Esophagus squamous epithelium (tissue), 5 donors: Measurements from ENCODE around the gene NPEPPS. TPM values are rescaled to one million over a fixed set of nuclear protein-coding genes. Genes with fewer than 3 reads are reported as not detected.

Experiments
- DNase-seq: peaks from one replicate; lab custom pipeline; 2025; lab: John Stamatoyannopoulos, UW
- H3K27ac ChIP-seq, 4 donors: fragments of 200-600 bp; sonication (generic); one replicate each; pipeline ENCODE4 v1.5.1; 2016 to 2019; ENCODE audit warnings: mild to moderate bottlenecking in 1 of 4
- H3K27me3 ChIP-seq, 4 donors: fragments of 200-600 bp; sonication (generic); 1 replicate in 3 of 4; 2 replicates in 1 of 4; pipeline versions ENCODE4 v1.5.1 to v1.6.0; 2017 to 2021; ENCODE audit warnings: antibody characterized with exemption in 1 of 4
- H3K36me3 ChIP-seq, 3 donors: fragments of 200-600 bp; sonication (generic); one replicate each; pipeline ENCODE4 v1.5.1; 2016 to 2019
- H3K4me1 ChIP-seq, 3 donors: fragments of 200-600 bp; sonication (generic); one replicate each; pipeline ENCODE4 v1.5.1; 2017 to 2019
- H3K4me3 ChIP-seq, 4 donors: fragments of 200-600 bp; sonication (generic); 1 replicate in 3 of 4; 2 replicates in 1 of 4; pipeline ENCODE4 v1.5.1; 2016 to 2019; ENCODE audit warnings: mild to moderate bottlenecking in 2 of 4, moderate library complexity in 1 of 4
- H3K9me3 ChIP-seq, 3 donors: fragments of 200-600 bp; sonication (generic); one replicate each; pipeline ENCODE4 v1.5.1; 2016 to 2019
- CTCF ChIP-seq, 6 experiments: fragments of 450-650 bp in 4 of 6; fragments of 200-600 bp in 2 of 6; sonication (generic) in 2 of 6; IDR thresholded peaks; one replicate each; pipeline ENCODE4 v1.5.1; 2016 to 2019; ENCODE audit warnings: antibody characterized with exemption in 6 of 6, mild to moderate bottlenecking in 4 of 6, moderate library complexity in 4 of 6
- POLR2A ChIP-seq, 4 donors: fragments of 450-650 bp; IDR thresholded peaks; one replicate each; pipeline ENCODE4 v1.6.1; 2017; ENCODE audit warnings: antibody characterized with exemption in 4 of 4, mild to moderate bottlenecking in 4 of 4, moderate library complexity in 3 of 4
- WGBS, 2 donors: methylation state at CpG; one replicate each; pipeline ENCODE4 v1.1.5; 2018; 5-methylcytosine and 5-hydroxymethylcytosine counted together
- intact Hi-C: fragments of 100-400 bp; cut with DNase I; formaldehyde crosslinking; loops from one replicate; pipeline ENCODE4 v1.15.0; 2022
- total RNA-seq, 4 donors: library from RNA; depleted of rRNA; stranded (reverse); fragments of >200 nt; gene quantifications; one replicate each; pipeline ENCODE4 v1.1.0, GENCODE V29; 2016
- donor health status: DM: yes; HTN: yes; CAD: no.

NPEPPS gene
- total RNA-seq, 4 donors from 2014 or later, result 91.2 to 216 (median 172) TPM

GRCh38 chr17:47605011-47605410 is 74.1 kb downstream of the NPEPPS start:
- H3K27me3 ChIP-seq, result no peaks in the 10 kb centered on the region
- no peaks in the 10 kb centered on the region for H3K9me3 ChIP-seq
- peak overlapping the region in 1 of 4 donors; percentile 37 for H3K27ac ChIP-seq
- 36 to 38% methylated on average over 1 of the region's 1 CpG for WGBS, 2 donors
- no peak for DNase-seq
- H3K4me3 ChIP-seq, result no peak overlapping the region
- TF ChIP-seq CTCF (IDR thresholded peaks at IDR 0.05) (no peak), POLR2A (IDR thresholded peaks at IDR 0.05) (no peak)
- peaks cover 0 to 21% (median 7%) of the 10 kb centered on the region in 3 donors for H3K4me1 ChIP-seq
- peaks cover 0 to 100% (median 23%) of the 10 kb centered on the region in 3 donors for H3K36me3 ChIP-seq
- intact Hi-C loops, result no loop called here

DNA sequence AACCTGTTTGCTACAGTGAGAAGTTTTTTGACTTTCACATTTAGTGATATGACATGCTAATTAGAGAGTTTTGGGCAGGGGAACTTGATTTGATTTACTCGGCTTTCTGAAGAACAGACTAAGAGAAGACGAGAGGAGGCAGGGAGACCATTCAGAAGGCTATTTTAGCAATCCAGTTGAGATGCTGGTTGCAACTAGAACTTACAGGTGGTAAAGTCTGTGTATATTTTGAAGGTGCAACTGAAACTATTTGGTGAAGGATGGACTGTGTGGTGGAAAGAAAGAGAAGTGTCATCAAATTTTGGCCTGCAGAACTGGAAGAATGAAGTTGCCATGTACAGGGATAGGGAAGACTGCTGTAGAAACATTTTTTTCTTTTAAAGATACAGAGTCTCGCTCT is 76.6 kb downstream of the NPEPPS start:
- intact Hi-C loops, result no loop called here
- H3K36me3 ChIP-seq, result peaks cover 0 to 100% (median 16%) of the 10 kb centered on the region in 3 donors
- TF ChIP-seq CTCF (IDR thresholded peaks at IDR 0.05) (no peak), POLR2A (IDR thresholded peaks at IDR 0.05) (no peak)
- peaks cover 0 to 21% (median 7%) of the 10 kb centered on the region in 3 donors for H3K4me1 ChIP-seq
- WGBS, 2 donors, result 89 to 93% methylated on average over 3 of the region's 3 CpGs
- no peaks in the 10 kb centered on the region for H3K27me3 ChIP-seq
- DNase-seq, result no peak
- no peak overlapping the region for H3K27ac ChIP-seq
- no peaks in the 10 kb centered on the region for H3K9me3 ChIP-seq
- H3K4me3 ChIP-seq, result no peak overlapping the region

- Histone ChIP-seq H3K36me3 (peaks cover 5 to 100% (median 40%) of the 10 kb centered on the region in 3 donors), H3K27ac (no peak overlapping the region), H3K9me3 (no peaks in the 10 kb centered on the region), H3K27me3 (no peaks in the 10 kb centered on the region), H3K4me3 (no peak overlapping the region), H3K4me1 (no peaks in the 10 kb centered on the region)
- WGBS, 2 donors, result 82 to 86% methylated on average over 5 of the region's 5 CpGs
- DNase-seq, result no peak
- TF ChIP-seq POLR2A (IDR thresholded peaks at IDR 0.05), result no peak
- TF ChIP-seq CTCF (IDR thresholded peaks at IDR 0.05), result no peak
- intact Hi-C loops, result no loop called here
Measured at GRCh38 chr17:47611372-47612350, 80.8 kb downstream of the NPEPPS start.

DNA sequence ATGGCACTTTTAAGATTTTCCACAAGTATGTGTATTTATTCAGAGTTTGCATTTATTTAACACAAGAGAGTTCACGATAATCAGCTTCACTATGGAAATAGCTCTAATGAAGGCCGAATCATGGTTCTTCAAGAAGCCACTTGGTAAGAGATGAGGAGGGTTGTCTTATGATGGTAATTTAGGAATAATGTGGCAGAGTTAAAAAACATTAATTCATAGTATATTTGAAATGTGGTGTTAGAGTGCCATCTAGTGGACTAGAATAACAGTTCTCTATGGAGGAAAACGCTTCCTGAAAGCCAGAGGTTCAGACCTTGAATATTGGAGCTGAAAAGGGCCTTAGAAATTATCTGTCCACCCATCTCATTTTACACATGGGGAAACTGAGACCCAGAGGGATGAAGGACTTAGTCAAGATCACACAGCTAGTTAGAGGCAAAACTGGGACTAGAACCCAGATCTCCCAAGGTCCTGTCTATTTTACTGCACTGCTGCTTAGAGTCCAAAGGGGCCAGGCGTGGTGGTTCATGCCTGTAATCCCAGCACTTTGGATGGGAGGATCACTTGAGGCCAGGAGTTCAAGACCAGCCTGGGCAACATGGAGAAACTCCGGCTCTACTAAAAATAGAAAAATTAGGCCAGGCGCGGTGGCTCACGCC is 85.0 kb downstream of the NPEPPS start:
- TF ChIP-seq CTCF (IDR thresholded peaks at IDR 0.05), result peak; percentile 56 to 78 (median 70)
- TF ChIP-seq POLR2A (IDR thresholded peaks at IDR 0.05), result no peak
- intact Hi-C loops, result no loop called here
- 36 to 68% methylated on average over 3 to 8 of the region's 8 CpGs for WGBS, 2 donors

More for the DNA sequence above, 85.0 kb downstream of the NPEPPS start:
- peak overlapping the region in 1 of 4 donors; percentile 0 for H3K27ac ChIP-seq
- no peaks in the 10 kb centered on the region for H3K9me3 ChIP-seq
- no peak for DNase-seq
- peaks cover 5 to 100% (median 55%) of the 10 kb centered on the region in 3 donors for H3K36me3 ChIP-seq
- peaks cover 6 to 19% (median 7%) of the 10 kb centered on the region in 3 donors for H3K4me1 ChIP-seq
- no peak overlapping the region for H3K4me3 ChIP-seq
- no peaks in the 10 kb centered on the region for H3K27me3 ChIP-seq
